H1 (cell line): ENCODE measurements around the gene HOXB9. TPM values are rescaled to one million over a fixed set of nuclear protein-coding genes. Genes with fewer than 3 reads are reported as not detected.

Experiments used
- CTCF ChIA-PET: fragments of 300-600 bp; sonication (Branson Sonifier 250); formaldehyde crosslinking; loops from one replicate; lab custom pipeline; 2021; ENCODE audit not compliant: partially characterized antibody; lab: Charles Lee
- POLR2A ChIA-PET: fragments of 300-600 bp; sonication (Branson Sonifier 250); formaldehyde crosslinking; loops from one replicate; lab custom pipeline; 2021; ENCODE audit warnings: inconsistent platforms; ENCODE audit not compliant: partially characterized antibody; lab: Charles Lee
- DNase-seq, 2 experiments: peaks; one replicate each; pipeline versions ENCODE4 v3.0.0 to v3.0.0-alpha.2; 2010 to 2022; ENCODE audit warnings: low spot score in 2 of 2, low read depth in 1 of 2, mixed read lengths in 1 of 2
- FAIRE-seq: peaks from 2 replicates; lab custom pipeline; 2011; peaks lifted over from hg19 to GRCh38; lab: Jason Lieb, UNC
- H2AFZ ChIP-seq: 2 replicates; pipeline ENCODE4 v1.8.1; 2012; ENCODE audit warnings: low read length, inconsistent platforms
- H2AK5ac ChIP-seq: 2 replicates; pipeline ENCODE4 v1.6.1; 2013; ENCODE audit warnings: low read depth, low read length
- H2BK120ac ChIP-seq: replicated peaks from 2 replicates; pipeline ENCODE3; 2013; ENCODE audit warnings: low read depth, low read length, inconsistent platforms
- H2BK12ac ChIP-seq: 2 replicates; pipeline ENCODE4 v1.6.1; 2013; ENCODE audit warnings: low read depth, low read length
- H2BK15ac ChIP-seq: 2 replicates; pipeline ENCODE4 v1.6.1; 2013; ENCODE audit warnings: low read length
- H2BK20ac ChIP-seq: 2 replicates; pipeline ENCODE4 v1.6.1; 2013; ENCODE audit warnings: low read length
- H2BK5ac ChIP-seq: 2 replicates; pipeline ENCODE4 v1.6.1; 2013; ENCODE audit warnings: low read depth, low read length
- H3K14ac ChIP-seq: 2 replicates; pipeline ENCODE4 v1.6.1; 2013; ENCODE audit warnings: inconsistent platforms; ENCODE audit not compliant: insufficient read length
- H3K18ac ChIP-seq: 2 replicates; pipeline ENCODE4 v1.6.1; 2013; ENCODE audit warnings: low read length; ENCODE audit errors: extremely low read depth
- H3K23ac ChIP-seq: 2 replicates; pipeline ENCODE4 v1.6.1; 2013; ENCODE audit warnings: inconsistent platforms; ENCODE audit not compliant: insufficient read length
- H3K23me2 ChIP-seq: 2 replicates; pipeline ENCODE4 v1.6.1; 2013; ENCODE audit warnings: low read depth, low read length
- H3K27ac ChIP-seq: 2 replicates; pipeline ENCODE4 v1.6.1; 2011; ENCODE audit warnings: low read depth, low read length, inconsistent platforms
- H3K27me3 ChIP-seq, 4 experiments: replicated peaks in 1 of 4; 1 replicate in 1 of 4; 2 replicates in 3 of 4; pipeline versions ENCODE4 v1.6.1 to v1.8.1; 2011 to 2013; ENCODE audit warnings: low read length in 3 of 4, mild to moderate bottlenecking in 3 of 4, inconsistent platforms in 2 of 4, mixed read lengths in 2 of 4, moderate library complexity in 1 of 4; ENCODE audit not compliant: control insufficient read depth in 3 of 4, insufficient read depth in 3 of 4; ENCODE audit errors: extremely low read depth in 1 of 4
- H3K36me3 ChIP-seq, 4 experiments: 2 replicates each; pipeline versions ENCODE4 v1.6.1 to v1.8.1; 2011 to 2013; ENCODE audit warnings: mild to moderate bottlenecking in 4 of 4, low read length in 3 of 4, moderate library complexity in 2 of 4, control low read depth in 1 of 4, inconsistent platforms in 1 of 4; ENCODE audit not compliant: insufficient read depth in 4 of 4, control insufficient read depth in 2 of 4
- H3K4ac ChIP-seq: replicated peaks from 2 replicates; pipeline ENCODE3; 2013; ENCODE audit warnings: low read length, low read depth, mixed read lengths, inconsistent platforms; ENCODE audit not compliant: insufficient read length
- H3K4me1 ChIP-seq, 4 experiments: replicated peaks in 1 of 4; 1 replicate in 1 of 4; 2 replicates in 3 of 4; pipeline versions ENCODE4 v1.6.1 to v1.8.1; 2011 to 2013; ENCODE audit warnings: low read length in 3 of 4, inconsistent platforms in 2 of 4, mixed read lengths in 1 of 4; ENCODE audit not compliant: insufficient read depth in 4 of 4, control insufficient read depth in 3 of 4
- H3K4me2 ChIP-seq, 2 experiments: 2 replicates each; pipeline versions ENCODE4 v1.6.1 to v1.8.1; 2011 to 2013; ENCODE audit warnings: low read depth in 2 of 2, low read length in 2 of 2, control low read depth in 1 of 2, inconsistent platforms in 1 of 2, mild to moderate bottlenecking in 1 of 2; ENCODE audit not compliant: insufficient read depth in 1 of 2
- H3K4me3 ChIP-seq, 4 experiments: fragments of 200-600, 300-600 bp in 1 of 4; sonication (generic), shearing (Covaris generic), sonication (Bioruptor Twin) in 1 of 4; 2 replicates each; pipeline versions ENCODE4 v1.5.1 to v1.8.1; 2011 to 2016; ENCODE audit warnings: low read length in 4 of 4, low read depth in 3 of 4, control low read depth in 2 of 4, inconsistent platforms in 2 of 4, mild to moderate bottlenecking in 2 of 4, mixed read lengths in 1 of 4, moderate library complexity in 1 of 4; ENCODE audit not compliant: insufficient read depth in 2 of 4; ENCODE audit errors: extremely low read depth in 1 of 4
- H3K56ac ChIP-seq: replicated peaks from 2 replicates; pipeline ENCODE3; 2013; ENCODE audit warnings: low read depth, mild to moderate bottlenecking, mixed read lengths, low read length, inconsistent platforms; ENCODE audit not compliant: insufficient read length
- H3K79me1 ChIP-seq: 2 replicates; pipeline ENCODE4 v1.6.1; 2013; ENCODE audit warnings: low read depth, low read length, control low read depth
- H3K79me2 ChIP-seq, 2 experiments: 2 replicates each; pipeline versions ENCODE4 v1.6.1 to v1.8.1; 2012 to 2013; ENCODE audit warnings: low read length in 2 of 2, mild to moderate bottlenecking in 2 of 2, inconsistent platforms in 1 of 2; ENCODE audit not compliant: insufficient read depth in 2 of 2, control insufficient read depth in 1 of 2
- H3K9ac ChIP-seq, 4 experiments: replicated peaks in 1 of 4; 1 replicate in 1 of 4; 2 replicates in 3 of 4; pipeline versions ENCODE4 v1.6.1 to v1.8.1; 2011 to 2013; ENCODE audit warnings: low read depth in 3 of 4, low read length in 3 of 4, control low read depth in 2 of 4, mild to moderate bottlenecking in 2 of 4, moderate library complexity in 2 of 4, inconsistent platforms in 1 of 4; ENCODE audit errors: extremely low read depth in 1 of 4
- H3K9me3 ChIP-seq, 2 experiments: 2 replicates each; pipeline versions ENCODE4 v1.6.1 to v1.8.1; 2012 to 2013; ENCODE audit warnings: mild to moderate bottlenecking in 2 of 2, moderate library complexity in 2 of 2, control low read depth in 1 of 2, inconsistent platforms in 1 of 2, low read depth in 1 of 2, low read length in 1 of 2, mixed read lengths in 1 of 2; ENCODE audit not compliant: insufficient read depth in 2 of 2
- H4K20me1 ChIP-seq, 2 experiments: replicated peaks in 1 of 2; 2 replicates each; pipeline versions ENCODE3 to v1.8.1; 2011 to 2013; ENCODE audit warnings: inconsistent platforms in 2 of 2, low read length in 2 of 2, mild to moderate bottlenecking in 1 of 2; ENCODE audit not compliant: insufficient read depth in 2 of 2, control insufficient read depth in 1 of 2
- H4K5ac ChIP-seq: 2 replicates; pipeline ENCODE4 v1.6.1; 2013; ENCODE audit warnings: low read length, low read depth, mixed read lengths, inconsistent platforms; ENCODE audit not compliant: insufficient read length
- H4K8ac ChIP-seq: 2 replicates; pipeline ENCODE4 v1.8.0; 2013; ENCODE audit warnings: mild to moderate bottlenecking, moderate library complexity, low read length, inconsistent platforms; ENCODE audit not compliant: insufficient read depth; ENCODE audit errors: extremely low read depth
- H4K91ac ChIP-seq: replicated peaks from 2 replicates; pipeline ENCODE3; 2013; ENCODE audit warnings: low read length, mixed read lengths, inconsistent platforms; ENCODE audit not compliant: insufficient read length
- E2F6 ChIP-seq: IDR thresholded peaks from 2 replicates; pipeline ENCODE4 v1.6.1; 2012; ENCODE audit warnings: inconsistent platforms
- FOSL1 ChIP-seq: IDR thresholded peaks from 2 replicates; pipeline ENCODE4 v1.6.1; 2011; ENCODE audit warnings: mild to moderate bottlenecking, low read depth, low read length, moderate library complexity; ENCODE audit not compliant: insufficient read depth
- POLR2A ChIP-seq, 2 experiments: IDR thresholded peaks; 1 replicate in 1 of 2; 2 replicates in 1 of 2; pipeline ENCODE4 v1.6.1; 2011; ENCODE audit warnings: low read depth in 2 of 2, low read length in 2 of 2, mild to moderate bottlenecking in 2 of 2; ENCODE audit errors: control extremely low read depth in 1 of 2
- RAD21 ChIP-seq, 2 experiments: IDR thresholded peaks in 1 of 2; conservative IDR thresholded peaks in 1 of 2; 2 replicates each; pipeline ENCODE4 v1.6.1; 2011; ENCODE audit warnings: low read depth in 2 of 2, low read length in 2 of 2, improper control_type of control experiment in 1 of 2, inconsistent platforms in 1 of 2, mild to moderate bottlenecking in 1 of 2, moderate library complexity in 1 of 2
- SP1 ChIP-seq: IDR thresholded peaks from 2 replicates; pipeline ENCODE4 v1.6.1; 2011; ENCODE audit warnings: low read depth, low read length
- SRF ChIP-seq: IDR thresholded peaks from 2 replicates; pipeline ENCODE4 v1.6.1; 2011; ENCODE audit warnings: mild to moderate bottlenecking, low read depth, low read length, moderate library complexity
- USF2 ChIP-seq: IDR thresholded peaks from 2 replicates; pipeline ENCODE4 v1.6.1; 2011; ENCODE audit warnings: low read length, improper control_type of control experiment
- WGBS, 2 experiments: shearing (Covaris generic) in 1 of 2; methylation state at CpG; one replicate each; pipeline versions ENCODE4 v1.1.6 to v1.1.7; 2013 to 2015; ENCODE audit warnings: low lambda C conversion rate in 2 of 2, mixed read lengths in 2 of 2, inconsistent platforms in 1 of 2, low coverage in 1 of 2, missing lambda C conversion rate in 1 of 2; ENCODE audit not compliant: insufficient replicate concordance in 2 of 2, insufficient coverage in 1 of 2, insufficient read length in 1 of 2; ENCODE audit errors: extremely low coverage in 1 of 2, missing lambda C conversion rate in 1 of 2; 5-methylcytosine and 5-hydroxymethylcytosine counted together
- polyA plus RNA-seq, 7 experiments: library from polyadenylated mRNA; depleted of rRNA in 3 of 7; stranded (reverse) in 5 of 7; unstranded in 2 of 7; fragments of >200 nt in 5 of 7; fragments of 200-250 nt in 2 of 7; gene quantifications; 1 replicate in 5 of 7; 2 replicates in 1 of 7; 4 replicates in 1 of 7; pipeline versions ENCODE4 v1.2.1 to v1.2.3, GENCODE V29; 2011 to 2013; ENCODE audit warnings: missing spikeins in 2 of 7, mixed read lengths in 2 of 7
- total RNA-seq: library from RNA; stranded (reverse); fragmentation: NEBNext Ultra II Directional; extraction: Animal tissue kit (Norgen Biotek cat#: 25700); gene quantifications from 2 replicates; pipeline ENCODE4 v1.2.1, GENCODE V29; 2021
- TF ChIP-seq, protein P1 (sequence below), 3 experiments: IDR thresholded peaks; 1 replicate in 2 of 3; 2 replicates in 1 of 3; pipeline versions ENCODE4 v1.5.1 to v1.6.1; 2011; ENCODE audit warnings: low read length in 3 of 3, mild to moderate bottlenecking in 3 of 3, inconsistent platforms in 2 of 3, low read depth in 1 of 3, moderate library complexity in 1 of 3; ENCODE audit not compliant: insufficient read depth in 1 of 3; ENCODE audit errors: control extremely low read depth in 1 of 3

HOXB9 gene
- total and polyA plus RNA-seq, 2 of the 8 experiments (the other 6 are each of a cell fraction or from before 2014, with no cell fraction given), result not detected

- H3K9ac ChIP-seq, result no peak overlapping the region
- H2AK5ac ChIP-seq, result no peak overlapping the region
- no peak overlapping the region for H2BK15ac ChIP-seq
- H3K27me3 ChIP-seq, result peaks cover 0 to 9% (median 5%) of the 10 kb centered on the region in 4 experiments; a peak in 4 of 7 replicates
- no peaks in the 10 kb centered on the region for H4K20me1 ChIP-seq
- peak overlapping the region; percentile 71 for H3K18ac ChIP-seq
- H3K36me3 ChIP-seq, result no peaks in the 10 kb centered on the region
- no peaks in the 10 kb centered on the region for H3K79me1 ChIP-seq
- FAIRE-seq (peak; percentile 58), DNase-seq (peak; percentile 13 to 93)
- peak overlapping the region in 3 of 4 experiments; percentile 16 to 49 (median 32); a peak in 4 of 8 replicates for H3K4me3 ChIP-seq
- no peak overlapping the region for H4K5ac ChIP-seq
- no peak overlapping the region for H3K56ac ChIP-seq
- no peaks in the 10 kb centered on the region for H3K9me3 ChIP-seq
- peak overlapping the region; percentile 7 to 50; a peak in 3 of 4 replicates for H3K4me2 ChIP-seq
- H4K8ac ChIP-seq, result no peak overlapping the region
- no peak overlapping the region for H2BK12ac ChIP-seq
- H2BK5ac ChIP-seq, result no peak overlapping the region
- ChIA-PET CTCF (interaction anchor here (0.6 to 6.4 kb wide), 43 partner anchors 10 to 238 kb away, joined by 3 to 69 read pairs (median 4); no protein-coding TSS in a partner anchor), POLR2A (interaction anchor here (1.0 kb wide), 1 partner anchor 208 kb away, joined by 3 read pairs; no protein-coding TSS in a partner anchor)
- H3K14ac ChIP-seq, result no peak overlapping the region
- H2AFZ ChIP-seq, result peak overlapping the region; percentile 92; the same call in 1 of the 2 replicates
- H3K4ac ChIP-seq, result no peak overlapping the region
- H3K23ac ChIP-seq, result no peak overlapping the region
- no peak overlapping the region for H2BK120ac ChIP-seq
- H4K91ac ChIP-seq, result no peak overlapping the region
- no peak overlapping the region for H2BK20ac ChIP-seq
- 11% methylated on average over 15 of the region's 15 CpGs; no CpG with 5 or more reads in 1 of the 2 experiments for WGBS, 2 experiments
- H3K79me2 ChIP-seq, result no peaks in the 10 kb centered on the region
- H3K4me1 ChIP-seq, result no peaks in the 10 kb centered on the region; a peak in 1 of 7 replicates
- H3K27ac ChIP-seq, result no peak overlapping the region
- peaks cover 2% of the 10 kb centered on the region; the same call in 1 of the 2 replicates for H3K23me2 ChIP-seq
- TF ChIP-seq USF2, result no peak
- no peak for TF ChIP-seq SRF
- TF ChIP-seq FOSL1, result no peak
- TF ChIP-seq, protein P1, sequence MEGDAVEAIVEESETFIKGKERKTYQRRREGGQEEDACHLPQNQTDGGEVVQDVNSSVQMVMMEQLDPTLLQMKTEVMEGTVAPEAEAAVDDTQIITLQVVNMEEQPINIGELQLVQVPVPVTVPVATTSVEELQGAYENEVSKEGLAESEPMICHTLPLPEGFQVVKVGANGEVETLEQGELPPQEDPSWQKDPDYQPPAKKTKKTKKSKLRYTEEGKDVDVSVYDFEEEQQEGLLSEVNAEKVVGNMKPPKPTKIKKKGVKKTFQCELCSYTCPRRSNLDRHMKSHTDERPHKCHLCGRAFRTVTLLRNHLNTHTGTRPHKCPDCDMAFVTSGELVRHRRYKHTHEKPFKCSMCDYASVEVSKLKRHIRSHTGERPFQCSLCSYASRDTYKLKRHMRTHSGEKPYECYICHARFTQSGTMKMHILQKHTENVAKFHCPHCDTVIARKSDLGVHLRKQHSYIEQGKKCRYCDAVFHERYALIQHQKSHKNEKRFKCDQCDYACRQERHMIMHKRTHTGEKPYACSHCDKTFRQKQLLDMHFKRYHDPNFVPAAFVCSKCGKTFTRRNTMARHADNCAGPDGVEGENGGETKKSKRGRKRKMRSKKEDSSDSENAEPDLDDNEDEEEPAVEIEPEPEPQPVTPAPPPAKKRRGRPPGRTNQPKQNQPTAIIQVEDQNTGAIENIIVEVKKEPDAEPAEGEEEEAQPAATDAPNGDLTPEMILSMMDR (IDR thresholded peaks at IDR 0.05; ENCODE audit: control extremely low read depth in 1 of 3, insufficient read depth in 1 of 3, low read depth in 1 of 3, low read length in 3 of 3), result peak; percentile 71 to 92 (median 84)
- peak; percentile 93 to 95 for TF ChIP-seq RAD21 (IDR thresholded peaks at IDR 0.05 in 1 of 2, conservative IDR thresholded peaks at IDR 0.05 in 1 of 2; ENCODE audit: low read depth in 2 of 2, low read length in 2 of 2)
- TF ChIP-seq POLR2A (IDR thresholded peaks at IDR 0.05; ENCODE audit: control extremely low read depth in 1 of 2, low read depth in 2 of 2, low read length in 2 of 2), result no peak
- TF ChIP-seq E2F6, result no peak
- no peak for TF ChIP-seq SP1
These were observed 45.6 kb upstream of the HOXB9 start for GRCh38 chr17:48671697-48672171.
